Natural killer cell treated with Interleukin-12 subunit alpha and Interleukin-12 subunit beta and Interleukin-15 and Interleukin-18, amount 100 ng/mL, for 72 hours (primary cell): Measurements from ENCODE around the gene KIFAP3. TPM values are rescaled to one million over a fixed set of nuclear protein-coding genes. Genes with fewer than 3 reads are reported as not detected.
"Not testable (repeated sequence)": the region's sequence is repeated elsewhere in the genome, so short reads cannot be mapped to it uniquely, and the experiment has no call there.

ENCODE experiments used
- ATAC-seq, 2 donors: fragments of 150-1000 bp; cut with Tn5 transposase in 1 of 2; sonication (Bioruptor Pico), chemical (Tn5 transposase) in 1 of 2; 2 replicates each; pipeline ENCODE4 v1.10.0; 2021
- DNase-seq: peaks from one replicate; pipeline ENCODE4 v3.0.0; 2022; ENCODE audit warnings: low spot score
- H3K27ac Mint-ChIP-seq, 2 donors: 1 replicate in 1 of 2; 2 replicates in 1 of 2; pipeline ENCODE4 v1.8.0; 2022; ENCODE audit warnings: mixed read lengths in 2 of 2, mild to moderate bottlenecking in 1 of 2, moderate library complexity in 1 of 2
- H3K27me3 Mint-ChIP-seq, 2 donors: 1 replicate in 1 of 2; 2 replicates in 1 of 2; pipeline ENCODE4 v1.8.0; 2022; ENCODE audit warnings: mixed read lengths in 2 of 2
- H3K36me3 Mint-ChIP-seq: one replicate; pipeline ENCODE4 v1.8.0; 2022; ENCODE audit warnings: mixed read lengths
- H3K4me1 Mint-ChIP-seq, 2 donors: 1 replicate in 1 of 2; 2 replicates in 1 of 2; pipeline ENCODE4 v1.8.0; 2022; ENCODE audit warnings: low read depth in 2 of 2, mixed read lengths in 2 of 2, mild to moderate bottlenecking in 1 of 2
- H3K4me3 Mint-ChIP-seq: one replicate; pipeline ENCODE4 v1.8.0; 2022; ENCODE audit warnings: mixed read lengths
- H3K9me3 Mint-ChIP-seq: 2 replicates; pipeline ENCODE4 v1.8.0; 2022; ENCODE audit warnings: mixed read lengths
- total RNA-seq, 2 donors: library from RNA; stranded (reverse); gene quantifications; one replicate each; pipeline ENCODE4 v1.2.3, GENCODE V29; 2022

The KIFAP3 gene
- total RNA-seq, 2 donors from 2014 or later = 33.6 to 38.3 TPM

DNA sequence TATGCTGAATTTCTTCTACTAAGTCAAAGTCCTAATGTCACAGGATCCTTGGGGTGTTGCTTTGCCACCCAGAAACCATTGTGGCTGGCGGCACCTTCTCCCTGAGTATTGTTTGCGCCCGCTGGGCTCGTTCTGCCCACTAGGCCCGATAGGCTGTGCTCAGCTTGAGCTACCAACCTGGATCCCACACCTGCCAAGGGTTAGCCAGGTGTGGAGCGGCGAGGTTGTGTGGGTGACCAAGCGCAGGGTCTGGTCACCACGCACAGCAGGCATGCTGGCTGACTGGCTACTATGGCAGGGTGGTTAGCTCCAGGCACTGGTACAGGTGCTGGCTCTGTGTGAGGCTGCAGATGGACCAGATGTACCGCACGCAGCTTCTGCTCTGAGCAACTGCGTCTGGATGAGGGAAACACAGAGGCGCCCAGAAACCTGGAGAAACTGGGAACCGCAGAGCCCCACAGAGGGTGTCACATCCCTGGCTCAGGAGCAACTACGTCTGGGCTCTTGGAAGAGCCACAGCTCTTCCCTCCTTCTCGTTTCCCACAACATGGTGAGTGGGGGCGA, 130.4 kb downstream of the KIFAP3 start:
- H3K9me3 Mint-ChIP-seq = no peaks in the 10 kb centered on the region
- no peak overlapping the region for H3K27ac Mint-ChIP-seq
- ATAC-seq (no peak), DNase-seq (no peak)
- H3K4me3 Mint-ChIP-seq = no peak overlapping the region
- no peaks in the 10 kb centered on the region for H3K36me3 Mint-ChIP-seq
- no peaks in the 10 kb centered on the region for H3K27me3 Mint-ChIP-seq
- H3K4me1 Mint-ChIP-seq = no peaks in the 10 kb centered on the region

DNA sequence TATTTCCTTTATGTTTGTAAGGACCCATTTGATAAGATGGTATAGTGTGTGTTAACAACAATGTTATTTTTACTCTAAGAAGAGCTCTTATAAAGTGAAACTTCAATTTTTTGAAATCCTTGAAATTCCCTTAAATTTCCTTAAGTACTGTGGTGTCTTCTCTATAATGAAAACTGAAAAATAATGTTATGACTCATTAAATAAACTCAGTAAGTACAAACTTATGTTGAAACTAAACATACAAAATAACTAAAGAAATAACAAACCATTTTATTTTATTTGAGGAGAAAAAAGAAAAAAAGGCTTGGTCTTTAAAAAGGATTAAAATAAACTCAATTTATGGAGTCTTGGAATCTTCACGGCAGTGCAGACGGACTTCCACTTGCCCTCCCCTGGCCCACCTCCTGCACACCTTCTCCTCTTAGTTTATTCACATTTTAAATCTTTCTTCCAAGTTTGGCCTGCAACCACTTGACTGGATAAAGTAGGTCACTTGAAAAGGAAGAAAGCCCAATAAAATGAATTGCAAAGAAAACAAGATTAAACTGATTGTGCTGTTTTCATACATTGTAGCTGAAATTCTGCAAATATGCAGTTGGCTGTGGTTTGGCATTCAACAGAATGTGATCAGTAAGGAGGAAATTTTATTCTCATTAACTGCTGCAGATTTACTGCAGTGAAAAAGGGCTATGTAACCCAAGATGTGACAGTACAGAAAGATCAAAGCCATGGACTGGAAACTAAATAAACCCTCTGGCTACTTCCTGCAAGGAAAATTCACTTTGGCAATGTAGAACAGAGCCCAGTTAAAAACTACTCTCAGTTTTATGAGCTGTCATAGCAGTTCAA, 132.3 kb downstream of the KIFAP3 start:
- no peak overlapping the region for H3K27ac Mint-ChIP-seq
- H3K36me3 Mint-ChIP-seq = no peaks in the 10 kb centered on the region

DNA sequence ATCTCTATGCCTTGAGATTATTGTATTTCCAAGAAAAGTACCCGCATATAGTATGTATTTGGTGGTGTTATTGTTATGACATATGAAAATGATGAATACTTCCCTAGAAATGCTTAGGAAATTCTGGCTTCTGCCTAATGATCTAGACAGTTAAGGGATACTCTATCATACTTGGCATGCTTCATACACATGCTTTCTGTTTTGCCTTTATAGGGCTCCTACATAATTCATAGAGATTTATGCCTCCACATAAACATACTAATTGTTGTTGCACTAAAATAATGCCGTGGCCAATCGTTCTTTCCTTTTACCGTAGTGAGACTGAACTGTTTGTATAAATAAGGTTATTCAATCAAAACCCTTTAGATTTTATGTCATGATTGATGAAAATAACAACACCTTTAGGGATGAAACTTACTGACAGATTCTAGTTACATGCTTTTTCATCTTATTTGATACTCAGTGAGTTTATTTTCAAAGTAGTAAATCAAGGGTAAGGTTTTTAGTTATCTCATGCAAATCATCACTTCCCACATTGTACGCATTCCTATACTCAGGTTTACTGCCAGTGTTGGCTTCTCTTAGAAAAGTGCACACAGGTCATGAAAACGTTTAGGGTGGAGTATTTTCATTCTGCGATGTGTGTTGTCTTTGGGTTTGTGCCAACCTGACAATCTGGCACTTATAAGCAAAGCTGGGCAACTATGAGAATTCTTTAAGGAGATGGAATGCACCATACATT, 140.3 kb downstream of the KIFAP3 start:
- H3K4me1 Mint-ChIP-seq = no peaks in the 10 kb centered on the region
- DNase-seq (no peak), ATAC-seq (no peak)
- H3K27ac Mint-ChIP-seq = no peak overlapping the region
- no peaks in the 10 kb centered on the region for H3K27me3 Mint-ChIP-seq
- H3K9me3 Mint-ChIP-seq = no peaks in the 10 kb centered on the region
- no peak overlapping the region for H3K4me3 Mint-ChIP-seq
- H3K36me3 Mint-ChIP-seq = no peaks in the 10 kb centered on the region

More for the DNA sequence above, 132.3 kb downstream of the KIFAP3 start:
- Mint-ChIP-seq H3K4me1 (no peaks in the 10 kb centered on the region), H3K27me3 (no peaks in the 10 kb centered on the region), H3K4me3 (no peak overlapping the region), H3K9me3 (no peaks in the 10 kb centered on the region)
- DNase-seq (no peak), ATAC-seq (no peak)

DNA sequence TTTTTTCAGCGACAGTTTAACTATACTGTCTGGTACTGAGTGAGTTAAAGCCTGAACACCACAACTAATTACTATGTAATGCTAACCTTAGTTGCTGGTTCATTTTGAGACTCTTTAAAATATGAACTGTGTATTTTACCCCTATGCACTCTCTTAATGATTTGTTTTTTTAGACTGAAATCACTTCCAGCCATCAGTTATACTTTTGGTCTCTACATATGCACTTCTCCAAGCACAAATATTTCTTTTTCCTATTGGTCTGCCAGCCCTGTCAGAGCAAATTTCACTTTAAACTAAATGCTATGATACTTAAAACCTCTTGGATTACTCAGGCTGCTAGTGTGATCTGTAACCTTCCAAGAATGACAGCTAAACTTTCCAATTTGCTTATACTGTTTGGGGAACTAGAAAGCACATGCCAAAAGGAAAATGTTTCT, 142.7 kb downstream of the KIFAP3 start:
- Mint-ChIP-seq H3K4me3 (no peak overlapping the region), H3K27ac (no peak overlapping the region), H3K9me3 (no peaks in the 10 kb centered on the region), H3K4me1 (peaks cover 0 to 5% of the 10 kb centered on the region in 2 donors), H3K27me3 (no peaks in the 10 kb centered on the region), H3K36me3 (no peaks in the 10 kb centered on the region)
- DNase-seq = no peak
- ATAC-seq = no peak

DNA sequence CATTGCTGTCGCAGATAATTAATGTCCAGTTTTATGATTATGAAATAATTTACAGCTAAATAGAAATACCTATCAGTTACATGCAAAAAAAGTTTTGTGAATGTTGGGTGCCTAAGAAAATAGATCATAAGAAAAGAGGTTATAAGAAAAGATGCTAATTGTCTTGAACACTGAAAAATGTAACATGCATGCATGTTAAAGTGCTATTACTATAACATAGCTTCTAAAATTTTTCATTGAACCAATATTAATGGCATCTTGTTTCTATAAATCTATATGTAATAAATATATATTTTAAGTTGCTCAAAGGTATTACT, 145.3 kb downstream of the KIFAP3 start:
- Mint-ChIP-seq H3K9me3 (no peaks in the 10 kb centered on the region), H3K4me1 (peaks cover 4 to 9% of the 10 kb centered on the region in 2 donors), H3K27me3 (no peaks in the 10 kb centered on the region), H3K36me3 (no peaks in the 10 kb centered on the region), H3K27ac (no peak overlapping the region), H3K4me3 (no peak overlapping the region)
- ATAC-seq (no peak), DNase-seq (no peak)

DNA sequence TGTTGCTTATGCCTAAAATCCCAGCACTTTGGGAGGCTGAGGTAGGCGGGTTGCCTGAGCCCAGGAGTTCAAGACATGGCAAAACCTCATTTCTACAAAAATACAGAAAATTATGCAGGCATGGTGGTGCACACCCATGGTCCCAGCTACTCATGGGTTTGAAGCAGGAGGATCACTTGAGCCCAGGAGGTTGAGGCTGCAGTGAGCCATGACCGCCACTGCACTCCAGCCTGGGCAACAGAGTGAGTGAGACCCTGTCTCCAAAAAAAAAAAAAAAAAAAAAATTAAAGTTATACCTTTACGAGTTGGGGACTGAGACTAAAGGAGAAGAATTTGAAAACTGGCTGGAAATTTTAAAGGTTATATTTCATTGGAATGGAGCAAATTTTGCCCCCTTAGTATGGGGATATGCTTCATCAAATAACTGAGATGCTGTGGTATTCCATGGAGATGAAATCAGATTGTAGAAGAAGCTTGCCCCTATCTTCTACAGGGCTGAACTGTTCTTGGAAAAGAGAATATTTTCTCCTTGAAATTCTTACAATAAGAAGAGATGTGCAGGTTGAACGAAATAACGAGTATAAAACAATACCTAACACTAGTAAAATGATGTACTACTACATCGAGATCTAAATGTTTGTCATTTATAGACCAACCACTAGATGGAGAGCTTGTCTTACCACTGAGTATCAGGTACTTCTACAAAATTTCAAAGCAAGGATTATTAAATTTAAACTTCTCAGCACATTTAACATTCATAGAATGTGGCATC, 145.9 kb downstream of the KIFAP3 start:
- ATAC-seq (peak in 1 of 2 donors; percentile 62), DNase-seq (no peak)
- no peak overlapping the region for H3K27ac Mint-ChIP-seq

DNA sequence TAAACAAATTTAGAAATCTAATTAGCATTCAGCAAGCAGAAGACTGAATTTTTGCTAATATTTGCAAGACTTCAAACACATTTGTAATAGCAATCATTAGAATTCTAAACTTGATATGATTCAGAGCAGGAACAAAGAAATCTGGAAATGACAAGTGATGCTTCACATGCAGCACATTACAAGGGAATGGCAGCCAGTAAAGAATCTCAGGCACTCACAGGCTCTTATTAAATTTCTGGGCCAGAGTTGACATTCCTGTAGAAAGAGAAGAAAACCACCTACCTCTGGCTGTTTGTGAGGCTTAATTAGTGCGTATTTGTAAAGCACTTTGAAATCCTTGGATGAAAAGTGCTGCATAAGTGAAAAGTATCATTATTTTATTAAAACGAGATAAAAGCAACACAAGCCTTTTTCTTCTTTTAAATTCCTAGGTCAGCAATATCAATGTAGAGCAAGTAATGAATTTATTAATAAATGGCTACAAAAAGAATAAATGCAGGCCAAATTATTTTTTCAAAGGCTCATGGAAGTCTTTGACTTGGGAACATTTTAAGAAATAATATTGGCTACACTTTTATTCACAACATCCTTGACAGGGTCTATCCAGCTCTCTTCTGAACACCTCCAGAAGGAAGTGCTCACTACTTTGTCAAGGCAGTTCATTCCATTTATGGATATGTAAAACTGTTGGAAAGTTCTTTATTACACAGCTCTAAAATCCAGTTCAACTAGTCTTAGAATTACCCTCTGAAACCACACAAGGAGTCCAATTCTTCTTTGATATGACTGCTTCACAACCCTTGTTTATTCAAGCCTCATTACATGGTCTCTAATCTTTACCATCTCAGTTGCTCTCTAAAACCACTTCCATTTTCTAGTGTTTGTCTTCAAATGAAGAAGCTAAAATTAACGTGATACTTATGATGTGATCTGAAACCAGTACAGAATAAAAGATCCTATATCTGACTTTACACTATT, 148.7 kb downstream of the KIFAP3 start:
- Mint-ChIP-seq H3K9me3 (no peaks in the 10 kb centered on the region), H3K4me1 (peaks cover 4 to 9% of the 10 kb centered on the region in 2 donors), H3K36me3 (peaks cover 6% of the 10 kb centered on the region), H3K27ac (no peak overlapping the region), H3K27me3 (no peaks in the 10 kb centered on the region), H3K4me3 (no peak overlapping the region)
- ATAC-seq (peak in 1 of 2 donors; percentile 51), DNase-seq (no peak)

More for the DNA sequence above, 145.9 kb downstream of the KIFAP3 start:
- Mint-ChIP-seq H3K4me1 (peaks cover 4 to 9% of the 10 kb centered on the region in 2 donors), H3K9me3 (no peaks in the 10 kb centered on the region), H3K27me3 (no peaks in the 10 kb centered on the region), H3K4me3 (no peak overlapping the region), H3K36me3 (no peaks in the 10 kb centered on the region)

DNA sequence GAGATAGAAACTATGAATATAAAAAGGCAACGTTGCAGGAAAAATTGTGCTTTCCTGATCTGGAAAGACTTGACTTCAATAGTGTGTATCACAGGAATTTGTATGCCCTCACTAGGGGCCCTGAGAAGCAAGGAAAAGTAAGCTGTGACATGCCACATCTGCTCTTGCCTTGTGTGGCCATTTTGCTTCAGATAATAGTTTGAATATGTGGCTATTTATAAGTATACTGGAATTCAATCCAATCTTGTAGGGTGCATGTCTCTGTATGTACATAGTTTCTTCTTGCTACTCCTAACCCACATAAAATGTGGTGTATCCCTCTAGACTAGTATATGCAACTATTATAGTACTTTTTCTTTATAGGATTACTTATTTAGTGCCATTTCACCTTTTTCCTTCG, 149.7 kb downstream of the KIFAP3 start:
- no peak overlapping the region for H3K27ac Mint-ChIP-seq
- H3K9me3 Mint-ChIP-seq = no peaks in the 10 kb centered on the region
- H3K36me3 Mint-ChIP-seq = peaks cover 6% of the 10 kb centered on the region
- ATAC-seq (no peak), DNase-seq (no peak)
- peaks cover 4 to 9% of the 10 kb centered on the region in 2 donors for H3K4me1 Mint-ChIP-seq
- no peak overlapping the region for H3K4me3 Mint-ChIP-seq
- H3K27me3 Mint-ChIP-seq = no peaks in the 10 kb centered on the region

DNA sequence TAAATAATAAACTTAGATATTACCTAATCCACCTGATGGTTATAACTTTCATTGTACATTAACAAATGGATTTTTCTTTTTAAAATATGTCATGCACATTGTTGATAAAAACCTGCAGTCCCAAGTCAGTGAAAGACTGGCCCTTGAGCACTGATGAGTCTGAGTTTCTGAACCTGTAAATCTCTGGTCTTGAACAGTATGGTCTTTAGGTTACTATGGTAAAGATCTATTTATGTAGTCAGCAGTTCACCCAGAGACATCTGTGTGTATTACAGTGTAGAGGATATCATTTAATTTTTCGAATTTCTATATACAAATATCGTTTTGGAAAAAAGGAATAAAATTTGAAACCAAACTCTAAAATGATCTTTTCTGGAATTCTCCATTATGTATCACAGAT, 150.4 kb downstream of the KIFAP3 start:
- Mint-ChIP-seq H3K27ac (no peak overlapping the region), H3K36me3 (peaks cover 6% of the 10 kb centered on the region), H3K4me1 (peaks cover 4 to 9% of the 10 kb centered on the region in 2 donors), H3K4me3 (no peak overlapping the region), H3K9me3 (no peaks in the 10 kb centered on the region), H3K27me3 (no peaks in the 10 kb centered on the region)
- ATAC-seq (no peak), DNase-seq (no peak)

DNA sequence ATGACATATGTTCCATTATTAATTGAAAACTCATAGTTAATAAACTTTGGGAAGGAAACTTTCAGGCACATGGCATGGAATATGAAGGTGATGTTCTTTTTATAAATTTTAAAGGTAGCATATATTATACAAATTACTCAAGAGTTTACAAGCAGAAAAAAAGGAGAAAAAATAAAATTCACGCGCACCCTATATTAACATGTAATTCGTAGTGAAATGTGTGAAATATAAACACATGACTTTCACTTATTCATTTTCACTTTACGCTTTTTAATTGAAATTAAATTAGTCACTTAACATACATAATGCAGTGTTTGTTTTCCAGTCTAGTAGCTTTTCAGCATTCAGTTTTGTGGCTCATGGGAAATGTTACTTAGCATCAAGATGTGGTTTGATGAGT, 153.4 kb downstream of the KIFAP3 start:
- no peak overlapping the region for H3K4me3 Mint-ChIP-seq
- peaks cover 13 to 17% of the 10 kb centered on the region in 2 donors for H3K4me1 Mint-ChIP-seq
- peaks cover 6% of the 10 kb centered on the region for H3K36me3 Mint-ChIP-seq
- H3K27me3 Mint-ChIP-seq = no peaks in the 10 kb centered on the region
- H3K27ac Mint-ChIP-seq = no peak overlapping the region
- no peaks in the 10 kb centered on the region for H3K9me3 Mint-ChIP-seq
- DNase-seq (no peak), ATAC-seq (no peak)

DNA sequence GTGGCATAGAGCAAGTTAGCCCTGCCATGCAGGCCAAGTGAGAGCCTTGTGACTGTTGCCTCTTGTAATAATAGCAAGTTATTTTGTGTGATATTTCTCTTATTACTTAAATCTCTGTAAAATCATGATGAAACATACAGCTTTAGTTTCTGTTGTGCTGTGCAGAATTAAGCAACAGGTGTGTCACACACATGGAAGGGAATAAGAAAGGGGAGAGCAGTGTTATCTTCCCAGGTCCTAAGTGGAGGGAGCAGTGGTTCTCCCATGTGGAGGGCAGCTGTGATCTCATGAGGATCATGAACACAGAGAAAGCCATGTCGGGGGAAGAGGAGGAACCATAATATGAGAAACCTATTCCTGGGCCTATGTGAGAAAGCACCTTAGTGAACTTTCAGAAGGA, 155.6 kb downstream of the KIFAP3 start:
- ATAC-seq (no peak), DNase-seq (no peak)
- Mint-ChIP-seq H3K27me3 (no peaks in the 10 kb centered on the region), H3K36me3 (peaks cover 6% of the 10 kb centered on the region), H3K9me3 (no peaks in the 10 kb centered on the region), H3K4me3 (peak overlapping the region; percentile 29), H3K4me1 (peaks cover 14 to 21% of the 10 kb centered on the region in 2 donors), H3K27ac (peak overlapping the region; percentile 33 to 78)

DNA sequence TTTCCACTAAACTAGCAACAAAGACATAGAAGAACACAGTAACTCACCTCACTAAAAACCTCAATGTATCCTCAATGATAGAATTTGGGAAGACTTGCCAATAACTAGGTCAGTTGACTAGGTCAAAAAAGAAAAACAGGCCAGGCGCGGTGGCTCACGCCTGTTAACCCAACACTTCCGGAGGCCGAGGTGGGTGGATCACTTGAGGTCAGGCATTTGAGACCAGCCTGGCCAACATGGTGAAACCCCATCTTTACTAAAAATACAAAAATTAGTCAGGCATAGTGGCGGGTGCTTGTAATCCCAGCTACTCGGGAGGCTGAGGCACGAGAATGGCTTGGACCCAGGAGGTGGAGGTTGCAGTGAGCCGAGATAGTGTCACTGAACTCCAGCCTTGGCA, 156.3 kb downstream of the KIFAP3 start:
- H3K36me3 Mint-ChIP-seq, DNase-seq, H3K9me3 Mint-ChIP-seq, ATAC-seq, H3K27me3 Mint-ChIP-seq: not testable (repeated sequence)
- Mint-ChIP-seq H3K4me3 (peak overlapping the region; percentile 29), H3K4me1 (peaks cover 14 to 21% of the 10 kb centered on the region in 2 donors), H3K27ac (peak overlapping the region; percentile 33 to 78)
